ENCODE data around the gene HUNK.

HUNK gene

DNA sequence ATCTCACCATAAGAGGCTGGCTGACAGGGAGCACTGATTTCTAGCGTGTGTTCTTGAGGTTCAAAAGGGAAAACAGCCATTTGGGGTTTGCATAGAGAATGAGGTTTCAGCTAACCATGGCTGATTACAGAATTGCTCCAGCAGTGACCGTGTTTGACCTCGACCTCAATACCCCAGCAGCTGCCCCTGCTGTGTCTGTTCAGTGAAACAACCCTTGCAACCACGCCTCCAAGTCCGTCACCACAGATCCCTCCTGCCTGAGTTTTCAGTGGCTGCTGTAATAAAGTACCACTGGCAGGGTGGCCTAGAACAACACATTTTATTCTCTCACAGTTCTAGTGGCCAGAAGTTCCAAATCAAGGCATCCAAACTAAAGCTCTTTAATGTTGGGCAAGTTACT lies 147.7 kb downstream of the HUNK start:
- Histone ChIP-seq H2AFZ (ENCODE audit: insufficient read depth, low read length, poor library complexity) (no peak overlapping the region), H3K4me1 (ENCODE audit: control insufficient read depth in 1 of 2, insufficient read depth in 2 of 2, low read length in 2 of 2) (no peaks in the 10 kb centered on the region), H2AK5ac (ENCODE audit: low read length) (no peak overlapping the region), H3K4me2 (ENCODE audit: low read length) (no peak overlapping the region), H3K4ac (ENCODE audit: low read depth, low read length) (no peak overlapping the region), H4K12ac (ENCODE audit: low read depth, low read length) (no peak overlapping the region), H3K9ac (ENCODE audit: low read length) (no peak overlapping the region), H3K79me2 (ENCODE audit: control insufficient read depth, insufficient read depth, low read length, poor library complexity) (no peaks in the 10 kb centered on the region), H3K23ac (ENCODE audit: low read length) (no peak overlapping the region), H3K18ac (ENCODE audit: low read length) (no peak overlapping the region), H4K91ac (ENCODE audit: low read depth, low read length) (no peak overlapping the region), H3K14ac (ENCODE audit: low read length) (no peak overlapping the region), H2BK120ac (ENCODE audit: insufficient read depth, low read length, poor library complexity) (no peak overlapping the region), H4K8ac (ENCODE audit: low read depth, low read length) (no peak overlapping the region), H3K27me3 (ENCODE audit: insufficient read depth, low read length) (no peaks in the 10 kb centered on the region), H3K79me1 (ENCODE audit: low read length) (no peaks in the 10 kb centered on the region), H3K36me3 (ENCODE audit: control insufficient read depth in 1 of 2, insufficient read depth in 2 of 2, low read length in 2 of 2) (no peaks in the 10 kb centered on the region), H3K4me3 (ENCODE audit: low read depth, low read length) (no peak overlapping the region), H2BK12ac (ENCODE audit: low read length) (no peak overlapping the region), H2BK5ac (ENCODE audit: low read depth, low read length, poor library complexity) (no peak overlapping the region), H3K27ac (ENCODE audit: low read depth, low read length) (no peak overlapping the region), H3K9me3 (ENCODE audit: insufficient read depth, low read depth, low read length) (peaks cover 2% of the 10 kb centered on the region)
- no peak for DNase-seq
- WGBS (ENCODE audit: extremely low coverage, insufficient coverage, insufficient read length): no CpG with 5 or more reads among the region's 5 CpGs

DNA sequence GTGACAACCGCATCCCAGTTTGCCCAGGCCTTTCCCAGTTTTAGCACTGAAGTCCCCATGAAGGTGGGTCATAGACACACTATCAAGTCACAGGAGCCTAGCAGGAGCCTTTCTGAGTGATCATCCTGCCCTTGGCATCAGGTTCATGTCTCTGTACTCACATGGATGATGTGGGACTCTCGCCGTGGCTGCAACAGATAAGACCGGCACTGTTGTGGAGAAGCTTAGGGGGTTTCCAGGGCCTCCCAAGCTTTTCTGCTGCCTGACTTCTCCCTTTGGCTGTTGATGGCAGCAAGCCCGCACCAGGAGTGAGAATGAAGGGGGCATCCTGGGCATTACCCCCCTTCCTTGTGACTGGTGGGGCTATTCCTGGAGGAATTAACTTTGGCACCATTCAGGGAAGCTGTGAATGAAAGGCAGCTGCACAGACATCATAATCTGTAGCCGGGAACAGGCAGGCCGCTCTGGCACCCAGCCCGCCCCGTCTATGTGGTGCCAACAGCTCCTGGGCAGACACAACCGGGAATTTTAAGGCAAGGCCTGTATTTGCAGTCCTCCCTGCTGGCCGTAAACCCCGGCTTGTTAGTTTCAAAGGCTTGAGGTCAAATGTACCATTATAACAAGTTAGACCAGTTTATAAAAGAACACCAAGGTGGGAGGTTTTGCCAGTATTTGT lies 148.6 kb downstream of the HUNK start:
- Histone ChIP-seq H2BK5ac (ENCODE audit: low read depth, low read length, poor library complexity) (no peak overlapping the region), H3K4me2 (ENCODE audit: low read length) (no peak overlapping the region), H3K14ac (ENCODE audit: low read length) (no peak overlapping the region), H3K23ac (ENCODE audit: low read length) (no peak overlapping the region), H2AFZ (ENCODE audit: insufficient read depth, low read length, poor library complexity) (no peak overlapping the region), H3K9ac (ENCODE audit: low read length) (no peak overlapping the region), H3K9me3 (ENCODE audit: insufficient read depth, low read depth, low read length) (peaks cover 2% of the 10 kb centered on the region), H4K8ac (ENCODE audit: low read depth, low read length) (no peak overlapping the region), H3K79me2 (ENCODE audit: control insufficient read depth, insufficient read depth, low read length, poor library complexity) (no peaks in the 10 kb centered on the region), H3K4ac (ENCODE audit: low read depth, low read length) (no peak overlapping the region), H3K36me3 (ENCODE audit: control insufficient read depth in 1 of 2, insufficient read depth in 2 of 2, low read length in 2 of 2) (no peaks in the 10 kb centered on the region), H2AK5ac (ENCODE audit: low read length) (no peak overlapping the region), H2BK12ac (ENCODE audit: low read length) (no peak overlapping the region), H3K27ac (ENCODE audit: low read depth, low read length) (no peak overlapping the region), H3K79me1 (ENCODE audit: low read length) (no peaks in the 10 kb centered on the region), H4K12ac (ENCODE audit: low read depth, low read length) (no peak overlapping the region), H3K4me1 (ENCODE audit: control insufficient read depth in 1 of 2, insufficient read depth in 2 of 2, low read length in 2 of 2) (no peaks in the 10 kb centered on the region), H2BK120ac (ENCODE audit: insufficient read depth, low read length, poor library complexity) (no peak overlapping the region), H3K27me3 (ENCODE audit: insufficient read depth, low read length) (no peaks in the 10 kb centered on the region), H3K4me3 (ENCODE audit: low read depth, low read length) (no peak overlapping the region), H4K91ac (ENCODE audit: low read depth, low read length) (no peak overlapping the region), H3K18ac (ENCODE audit: low read length) (no peak overlapping the region)
- no CpG with 5 or more reads among the region's 12 CpGs for WGBS (ENCODE audit: extremely low coverage, insufficient coverage, insufficient read length)
- no peak for DNase-seq

DNA sequence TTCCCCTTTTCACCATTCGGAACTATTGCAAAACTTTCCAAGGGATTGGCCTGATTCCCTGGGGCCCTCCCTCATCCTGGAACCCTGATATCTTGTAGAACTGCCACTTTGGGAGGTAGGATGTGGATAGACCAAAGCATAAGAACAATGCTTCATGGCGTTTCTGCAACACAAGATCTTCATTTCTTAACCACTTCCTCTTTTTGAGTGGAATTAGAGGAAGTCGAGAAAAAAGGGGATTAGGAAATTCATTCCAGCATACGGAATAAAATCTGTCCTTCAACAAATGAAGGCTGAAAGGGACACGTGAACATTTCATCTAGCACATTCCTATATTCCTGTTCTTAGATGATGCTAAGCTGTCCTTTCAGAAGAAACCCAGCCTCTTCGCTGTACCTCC lies 149.3 kb downstream of the HUNK start:
- WGBS (ENCODE audit: extremely low coverage, insufficient coverage, insufficient read length): no CpG with 5 or more reads among the region's 6 CpGs
- H4K8ac ChIP-seq (ENCODE audit: low read depth, low read length): no peak overlapping the region
- no peak overlapping the region for H3K27ac ChIP-seq (ENCODE audit: low read depth, low read length)
- no peak overlapping the region for H3K4ac ChIP-seq (ENCODE audit: low read depth, low read length)
- no peak overlapping the region for H2BK120ac ChIP-seq (ENCODE audit: insufficient read depth, low read length, poor library complexity)
- no peaks in the 10 kb centered on the region for H3K27me3 ChIP-seq (ENCODE audit: insufficient read depth, low read length)
- no peak overlapping the region for H3K4me3 ChIP-seq (ENCODE audit: low read depth, low read length)
- no peaks in the 10 kb centered on the region for H3K79me1 ChIP-seq (ENCODE audit: low read length)
- no peak overlapping the region for H2BK12ac ChIP-seq (ENCODE audit: low read length)
- DNase-seq: no peak
- no peak overlapping the region for H2AFZ ChIP-seq (ENCODE audit: insufficient read depth, low read length, poor library complexity)
- peaks cover 2% of the 10 kb centered on the region for H3K9me3 ChIP-seq (ENCODE audit: insufficient read depth, low read depth, low read length)
- no peak overlapping the region for H4K91ac ChIP-seq (ENCODE audit: low read depth, low read length)
- H3K4me1 ChIP-seq (ENCODE audit: control insufficient read depth in 1 of 2, insufficient read depth in 2 of 2, low read length in 2 of 2): no peaks in the 10 kb centered on the region
- no peak overlapping the region for H3K9ac ChIP-seq (ENCODE audit: low read length)
- no peaks in the 10 kb centered on the region for H3K79me2 ChIP-seq (ENCODE audit: control insufficient read depth, insufficient read depth, low read length, poor library complexity)
- no peak overlapping the region for H3K4me2 ChIP-seq (ENCODE audit: low read length)
- H4K12ac ChIP-seq (ENCODE audit: low read depth, low read length): no peak overlapping the region
- no peak overlapping the region for H3K18ac ChIP-seq (ENCODE audit: low read length)
- no peak overlapping the region for H2AK5ac ChIP-seq (ENCODE audit: low read length)
- H2BK5ac ChIP-seq (ENCODE audit: low read depth, low read length, poor library complexity): no peak overlapping the region
- no peak overlapping the region for H3K23ac ChIP-seq (ENCODE audit: low read length)
- no peak overlapping the region for H3K14ac ChIP-seq (ENCODE audit: low read length)
- H3K36me3 ChIP-seq (ENCODE audit: control insufficient read depth in 1 of 2, insufficient read depth in 2 of 2, low read length in 2 of 2): no peaks in the 10 kb centered on the region

DNA sequence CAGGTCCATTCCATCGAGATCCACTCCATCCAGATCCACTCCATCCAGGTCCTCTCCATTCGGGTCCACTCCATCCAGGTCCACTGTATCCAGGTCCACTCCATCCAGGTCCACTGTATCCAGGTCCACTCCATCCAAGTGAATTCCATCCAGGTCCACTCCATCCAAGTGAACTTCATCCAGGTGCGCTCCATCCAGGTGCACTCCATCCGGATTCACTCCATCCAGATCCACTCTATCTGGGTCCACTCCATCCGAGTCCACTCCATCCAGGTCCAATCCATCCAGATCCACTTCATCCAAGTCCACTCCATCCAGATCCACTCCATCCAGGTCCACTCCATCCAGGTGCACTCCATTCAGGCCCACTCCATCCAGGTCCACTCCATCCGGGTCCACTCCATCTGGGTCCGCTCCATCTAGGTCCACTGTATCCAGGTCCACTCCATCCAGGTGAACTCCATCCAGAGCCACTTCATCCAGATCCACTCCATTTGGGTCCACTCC lies 157.4 kb downstream of the HUNK start:
- Histone ChIP-seq H3K9ac (ENCODE audit: low read length) (no peak overlapping the region), H4K91ac (ENCODE audit: low read depth, low read length) (no peak overlapping the region), H2AK5ac (ENCODE audit: low read length) (no peak overlapping the region), H2BK5ac (ENCODE audit: low read depth, low read length, poor library complexity) (no peak overlapping the region), H2BK12ac (ENCODE audit: low read length) (no peak overlapping the region), H4K8ac (ENCODE audit: low read depth, low read length) (no peak overlapping the region), H3K4me2 (ENCODE audit: low read length) (no peak overlapping the region), H4K12ac (ENCODE audit: low read depth, low read length) (no peak overlapping the region), H3K27me3 (ENCODE audit: insufficient read depth, low read length) (no peaks in the 10 kb centered on the region), H2AFZ (ENCODE audit: insufficient read depth, low read length, poor library complexity) (no peak overlapping the region), H3K79me2 (ENCODE audit: control insufficient read depth, insufficient read depth, low read length, poor library complexity) (no peaks in the 10 kb centered on the region), H3K27ac (ENCODE audit: low read depth, low read length) (no peak overlapping the region), H3K4me1 (ENCODE audit: control insufficient read depth in 1 of 2, insufficient read depth in 2 of 2, low read length in 2 of 2) (no peaks in the 10 kb centered on the region), H3K18ac (ENCODE audit: low read length) (no peak overlapping the region), H3K23ac (ENCODE audit: low read length) (no peak overlapping the region), H3K4ac (ENCODE audit: low read depth, low read length) (no peak overlapping the region), H2BK120ac (ENCODE audit: insufficient read depth, low read length, poor library complexity) (no peak overlapping the region), H3K36me3 (ENCODE audit: control insufficient read depth in 1 of 2, insufficient read depth in 2 of 2, low read length in 2 of 2) (no peaks in the 10 kb centered on the region), H3K9me3 (ENCODE audit: insufficient read depth, low read depth, low read length) (peaks cover 6% of the 10 kb centered on the region), H3K14ac (ENCODE audit: low read length) (no peak overlapping the region), H3K79me1 (ENCODE audit: low read length) (no peaks in the 10 kb centered on the region), H3K4me3 (ENCODE audit: low read depth, low read length) (no peak overlapping the region)
- no peak for DNase-seq
- WGBS (ENCODE audit: extremely low coverage, insufficient coverage, insufficient read length): no CpG with 5 or more reads among the region's 7 CpGs

Measured in trophoblast cell (in vitro differentiated cells and primary cell).